ENCODE data around the gene GDPD5.

DNA sequence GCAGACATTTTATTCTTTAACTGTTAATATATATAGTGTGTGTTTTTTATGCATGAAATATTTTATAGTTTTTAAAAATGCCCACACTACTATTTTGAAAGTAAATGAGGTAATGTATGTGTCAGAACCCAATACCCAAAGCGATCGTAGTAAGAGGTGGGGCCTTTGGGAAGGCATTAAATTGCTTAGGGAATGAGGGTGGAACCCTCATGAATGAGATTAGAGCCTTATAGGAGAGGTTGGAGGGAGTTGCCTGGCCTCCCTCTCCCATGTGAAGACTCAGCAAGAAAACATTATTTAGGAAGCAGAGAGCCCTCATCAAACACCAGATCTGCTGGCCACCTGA, 103.9 kb downstream of the GDPD5 start:
- TF ChIP-seq CTCF (IDR thresholded peaks at IDR 0.05; ENCODE audit: low read depth, low read length, poor library complexity, severe bottlenecking) (no peak), EZH2phosphoT487 (IDR thresholded peaks at IDR 0.05; ENCODE audit: borderline replicate concordance, low read length) (no peak)

Measured in DOHH2 (cell line).